ENCODE data around the gene CLTA. TPM values are rescaled to one million over a fixed set of nuclear protein-coding genes. Genes with fewer than 3 reads are reported as not detected.
A peak's percentile ranks its signal among the peaks of the same experiment; 100 is the strongest.

Gene CLTA
- total RNA-seq, 2 donors from 2014 or later, result 221 to 240 TPM

- peaks cover 34% of the 10 kb centered on the region for H3K9me3 Mint-ChIP-seq
- DNase-seq, result peak; percentile 46
- Histone ChIP-seq H3K27ac (ENCODE audit: low read depth, low read length) (peak overlapping the region; percentile 52), H3K9ac (ENCODE audit: extremely low read depth, low read length, poor library complexity, severe bottlenecking) (no peak overlapping the region), H3K27me3 (ENCODE audit: control insufficient read depth, insufficient read depth, low read length, poor library complexity, severe bottlenecking) (no peaks in the 10 kb centered on the region), H3K9me3 (ENCODE audit: control insufficient read depth, low read length) (peaks cover 36% of the 10 kb centered on the region), H3K4me3 (ENCODE audit: low read length) (no peak overlapping the region), H3K36me3 (ENCODE audit: control insufficient read depth, insufficient read depth, low read length) (peaks cover 73% of the 10 kb centered on the region), H3K4me1 (ENCODE audit: control insufficient read depth, insufficient read depth, low read length) (no peaks in the 10 kb centered on the region)
- H3K4me1 Mint-ChIP-seq, result no peaks in the 10 kb centered on the region
- peaks cover 65% of the 10 kb centered on the region for H3K36me3 Mint-ChIP-seq (ENCODE audit: low read depth)
- peak overlapping the region; percentile 16 for H3K27ac Mint-ChIP-seq
- TF ChIP-seq CTCF (conservative IDR thresholded peaks at IDR 0.05), result no peak
- H3K27me3 Mint-ChIP-seq (ENCODE audit: insufficient read depth), result no peaks in the 10 kb centered on the region
- no peak overlapping the region for H3K4me3 Mint-ChIP-seq
- WGBS, 2 experiments (ENCODE audit: insufficient coverage in 1 of 2, insufficient read length in 1 of 2), result 83 to 84% methylated on average over 7 to 11 of the region's 11 CpGs
Observed at GRCh38 chr9:36154331-36154952, 36.3 kb upstream of the CLTA start.

GRCh38 chr9:36156116-36156515, 34.6 kb upstream of the CLTA start:
- no peak for TF ChIP-seq CTCF (conservative IDR thresholded peaks at IDR 0.05)
- Histone ChIP-seq H3K4me1 (ENCODE audit: control insufficient read depth, insufficient read depth, low read length) (no peaks in the 10 kb centered on the region), H3K27ac (ENCODE audit: low read depth, low read length) (no peak overlapping the region), H3K9ac (ENCODE audit: extremely low read depth, low read length, poor library complexity, severe bottlenecking) (no peak overlapping the region), H3K4me3 (ENCODE audit: low read length) (peak overlapping the region; percentile 45), H3K9me3 (ENCODE audit: control insufficient read depth, low read length) (peaks cover 36% of the 10 kb centered on the region), H3K36me3 (ENCODE audit: control insufficient read depth, insufficient read depth, low read length) (peaks cover 66% of the 10 kb centered on the region), H3K27me3 (ENCODE audit: control insufficient read depth, insufficient read depth, low read length, poor library complexity, severe bottlenecking) (no peaks in the 10 kb centered on the region)
- Mint-ChIP-seq H3K9me3 (peaks cover 34% of the 10 kb centered on the region), H3K4me1 (no peaks in the 10 kb centered on the region), H3K27ac (no peak overlapping the region), H3K4me3 (no peak overlapping the region), H3K27me3 (ENCODE audit: insufficient read depth) (no peaks in the 10 kb centered on the region), H3K36me3 (ENCODE audit: low read depth) (peaks cover 66% of the 10 kb centered on the region)
- WGBS, 2 experiments (ENCODE audit: insufficient coverage in 1 of 2, insufficient read length in 1 of 2), result 95 to 96% methylated on average over 5 to 6 of the region's 6 CpGs
- DNase-seq, result no peak

- no peaks in the 10 kb centered on the region for H3K27me3 ChIP-seq (ENCODE audit: control insufficient read depth, insufficient read depth, low read length, poor library complexity, severe bottlenecking)
- no peak overlapping the region for H3K27ac ChIP-seq (ENCODE audit: low read depth, low read length)
- Mint-ChIP-seq H3K27ac (no peak overlapping the region), H3K27me3 (ENCODE audit: insufficient read depth) (no peaks in the 10 kb centered on the region), H3K4me1 (peaks cover 13% of the 10 kb centered on the region), H3K4me3 (no peak overlapping the region), H3K9me3 (peaks cover 34% of the 10 kb centered on the region), H3K36me3 (ENCODE audit: low read depth) (peaks cover 55% of the 10 kb centered on the region)
- TF ChIP-seq CTCF (conservative IDR thresholded peaks at IDR 0.05), result no peak
- H3K4me3 ChIP-seq (ENCODE audit: low read length), result no peak overlapping the region
- H3K4me1 ChIP-seq (ENCODE audit: control insufficient read depth, insufficient read depth, low read length), result peaks cover under 1% of the 10 kb centered on the region
- H3K36me3 ChIP-seq (ENCODE audit: control insufficient read depth, insufficient read depth, low read length), result peaks cover 52% of the 10 kb centered on the region
- no peak overlapping the region for H3K9ac ChIP-seq (ENCODE audit: extremely low read depth, low read length, poor library complexity, severe bottlenecking)
- 93 to 100% methylated on average over 1 to 2 of the region's 2 CpGs for WGBS, 2 experiments (ENCODE audit: insufficient coverage in 1 of 2, insufficient read length in 1 of 2)
- no peak for DNase-seq
- peaks cover 36% of the 10 kb centered on the region for H3K9me3 ChIP-seq (ENCODE audit: control insufficient read depth, low read length)
Observed at GRCh38 chr9:36158122-36158521, 32.6 kb upstream of the CLTA start.

All from endodermal cell (in vitro differentiated cells).